ENCODE measurements around the gene ALDOB. TPM values are rescaled to one million over a fixed set of nuclear protein-coding genes. Genes with fewer than 3 reads are reported as not detected.

The ALDOB gene
- polyA plus RNA-seq, 2 of the 4 experiments (the other 2 are of a cell fraction), result not detected

GRCh38 chr9:101460965-101461364 is 25.4 kb upstream of the ALDOB start:
- DNase-seq (ENCODE audit: low read depth in 1 of 2, low spot score in 1 of 2), result no peak
- ATAC-seq, result no peak
- Histone ChIP-seq H3K4me2 (no peak overlapping the region), H3K4me3 (no peak overlapping the region), H3K4me1 (peaks cover 3% of the 10 kb centered on the region; the same call in 1 of the 3 replicates), H3K9me3 (no peaks in the 10 kb centered on the region), H3K27ac (no peak overlapping the region)
- CTCF ChIA-PET, result interaction anchor here (0.8 to 7.3 kb wide), 9 partner anchors 8 to 112 kb away, joined by 3 to 178 read pairs (median 4); partner anchors contain the start of gene RNF20
- no peak for FAIRE-seq
- POLR2A ChIA-PET, result no interaction called here
- 80% methylated on average over 4 of the region's 4 CpGs for WGBS (ENCODE audit: missing lambda C conversion rate)
- TF ChIP-seq SREBF2 (IDR thresholded peaks at IDR 0.05), result no peak
- TF ChIP-seq JUNB (IDR thresholded peaks at IDR 0.05), result no peak
- TF ChIP-seq MAFK (IDR thresholded peaks at IDR 0.05; ENCODE audit: partially characterized antibody), result no peak
- TF ChIP-seq ZC3H11A (IDR thresholded peaks at IDR 0.05), result no peak
- no peak for TF ChIP-seq MYC (IDR thresholded peaks at IDR 0.05; ENCODE audit: borderline replicate concordance, low read length)
- no peak for TF ChIP-seq KDM1A (IDR thresholded peaks at IDR 0.05; ENCODE audit: low read depth)
- no peak for TF ChIP-seq PBX3 (IDR thresholded peaks at IDR 0.05)

DNA sequence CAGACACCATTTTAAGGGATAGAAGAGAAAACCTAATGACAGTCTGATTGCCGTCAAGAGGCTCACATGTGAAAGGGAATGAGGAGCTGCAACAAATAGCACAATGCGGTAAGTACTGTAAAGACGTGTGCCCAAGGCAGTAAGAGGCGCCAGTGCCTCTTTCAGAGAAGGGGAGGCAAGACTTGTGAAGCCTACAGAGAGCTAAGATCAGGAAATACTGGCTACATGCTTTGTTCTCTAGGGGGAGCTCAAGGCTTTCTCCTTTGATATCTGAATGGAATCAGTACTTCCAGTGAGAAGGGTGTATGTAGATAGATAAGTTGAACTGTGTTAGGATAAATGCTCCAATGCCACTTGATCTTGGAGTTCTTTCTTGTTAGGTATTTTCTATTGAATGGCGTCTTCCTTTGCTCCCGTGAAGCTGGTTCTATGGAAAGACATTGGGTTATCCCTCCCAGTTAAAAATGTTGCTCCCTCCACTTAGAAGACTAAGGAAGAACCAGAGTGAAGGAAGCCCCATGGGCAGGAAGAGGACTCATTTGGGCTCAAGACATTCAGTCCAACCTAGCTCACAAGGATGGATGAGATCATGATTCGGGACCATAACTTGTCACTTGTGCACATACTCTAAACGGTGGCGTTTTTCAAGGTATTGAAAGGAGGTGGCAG is 23.5 kb upstream of the ALDOB start:
- H3K4me1 ChIP-seq, result no peaks in the 10 kb centered on the region
- H3K4me3 ChIP-seq, result no peak overlapping the region
- WGBS (ENCODE audit: missing lambda C conversion rate), result 14% methylated on average over 9 of the region's 9 CpGs
- FAIRE-seq, result peak; percentile 32
- peak; percentile 97 to 99 for ATAC-seq
- H3K9me3 ChIP-seq, result no peaks in the 10 kb centered on the region
- peak; percentile 58 to 81 for DNase-seq (ENCODE audit: low read depth in 1 of 2, low spot score in 1 of 2)
- ChIA-PET CTCF (interaction anchor here (0.6 to 7.3 kb wide), 37 partner anchors 9 to 584 kb away, joined by 3 to 178 read pairs (median 4); partner anchors contain the start of gene RNF20), POLR2A (interaction anchor here (0.6 kb wide), 1 partner anchor 74 kb away, joined by 5 read pairs; the partner anchor contains the start of gene RNF20)
- H3K4me2 ChIP-seq, result no peak overlapping the region
- H3K27ac ChIP-seq, result no peak overlapping the region
- TF ChIP-seq HEYL (CRISPR knock-in tag; IDR thresholded peaks at IDR 0.05) (no peak), CBX8 (IDR thresholded peaks at IDR 0.05) (no peak), JUN (IDR thresholded peaks at IDR 0.05) (no peak), ATOH8 (CRISPR knock-in tag; IDR thresholded peaks at IDR 0.05; ENCODE audit: low read depth) (no peak), CHD4 (IDR thresholded peaks at IDR 0.05; ENCODE audit: borderline replicate concordance) (no peak), RCOR1 (IDR thresholded peaks at IDR 0.05; ENCODE audit: low read depth, low read length) (no peak), REST (IDR thresholded peaks at IDR 0.05) (no peak), RFX5 (IDR thresholded peaks at IDR 0.05) (no peak), KDM5A (IDR thresholded peaks at IDR 0.05) (no peak), HOXA7 (CRISPR knock-in tag; IDR thresholded peaks at IDR 0.05) (no peak), RNF2 (IDR thresholded peaks at IDR 0.05; ENCODE audit: borderline replicate concordance, low read depth) (no peak), EHMT2 (IDR thresholded peaks at IDR 0.05; ENCODE audit: low read depth) (no peak), HES2 (IDR thresholded peaks at IDR 0.05) (no peak), MAX (IDR thresholded peaks at IDR 0.05) (no peak), RAD21 (conservative IDR thresholded peaks at IDR 0.05 in 1 of 2, IDR thresholded peaks at IDR 0.05 in 1 of 2) (peak; percentile 78 to 84), SREBF2 (IDR thresholded peaks at IDR 0.05) (no peak), RARB (CRISPR knock-in tag; IDR thresholded peaks at IDR 0.05) (no peak)
- TF ChIP-seq, protein P1, sequence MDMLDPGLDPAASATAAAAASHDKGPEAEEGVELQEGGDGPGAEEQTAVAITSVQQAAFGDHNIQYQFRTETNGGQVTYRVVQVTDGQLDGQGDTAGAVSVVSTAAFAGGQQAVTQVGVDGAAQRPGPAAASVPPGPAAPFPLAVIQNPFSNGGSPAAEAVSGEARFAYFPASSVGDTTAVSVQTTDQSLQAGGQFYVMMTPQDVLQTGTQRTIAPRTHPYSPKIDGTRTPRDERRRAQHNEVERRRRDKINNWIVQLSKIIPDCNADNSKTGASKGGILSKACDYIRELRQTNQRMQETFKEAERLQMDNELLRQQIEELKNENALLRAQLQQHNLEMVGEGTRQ (IDR thresholded peaks at IDR 0.05), result no peak
- TF ChIP-seq, protein P2, sequence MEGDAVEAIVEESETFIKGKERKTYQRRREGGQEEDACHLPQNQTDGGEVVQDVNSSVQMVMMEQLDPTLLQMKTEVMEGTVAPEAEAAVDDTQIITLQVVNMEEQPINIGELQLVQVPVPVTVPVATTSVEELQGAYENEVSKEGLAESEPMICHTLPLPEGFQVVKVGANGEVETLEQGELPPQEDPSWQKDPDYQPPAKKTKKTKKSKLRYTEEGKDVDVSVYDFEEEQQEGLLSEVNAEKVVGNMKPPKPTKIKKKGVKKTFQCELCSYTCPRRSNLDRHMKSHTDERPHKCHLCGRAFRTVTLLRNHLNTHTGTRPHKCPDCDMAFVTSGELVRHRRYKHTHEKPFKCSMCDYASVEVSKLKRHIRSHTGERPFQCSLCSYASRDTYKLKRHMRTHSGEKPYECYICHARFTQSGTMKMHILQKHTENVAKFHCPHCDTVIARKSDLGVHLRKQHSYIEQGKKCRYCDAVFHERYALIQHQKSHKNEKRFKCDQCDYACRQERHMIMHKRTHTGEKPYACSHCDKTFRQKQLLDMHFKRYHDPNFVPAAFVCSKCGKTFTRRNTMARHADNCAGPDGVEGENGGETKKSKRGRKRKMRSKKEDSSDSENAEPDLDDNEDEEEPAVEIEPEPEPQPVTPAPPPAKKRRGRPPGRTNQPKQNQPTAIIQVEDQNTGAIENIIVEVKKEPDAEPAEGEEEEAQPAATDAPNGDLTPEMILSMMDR (IDR thresholded peaks at IDR 0.05), result peak; percentile 81
- TF ChIP-seq, protein P3, sequence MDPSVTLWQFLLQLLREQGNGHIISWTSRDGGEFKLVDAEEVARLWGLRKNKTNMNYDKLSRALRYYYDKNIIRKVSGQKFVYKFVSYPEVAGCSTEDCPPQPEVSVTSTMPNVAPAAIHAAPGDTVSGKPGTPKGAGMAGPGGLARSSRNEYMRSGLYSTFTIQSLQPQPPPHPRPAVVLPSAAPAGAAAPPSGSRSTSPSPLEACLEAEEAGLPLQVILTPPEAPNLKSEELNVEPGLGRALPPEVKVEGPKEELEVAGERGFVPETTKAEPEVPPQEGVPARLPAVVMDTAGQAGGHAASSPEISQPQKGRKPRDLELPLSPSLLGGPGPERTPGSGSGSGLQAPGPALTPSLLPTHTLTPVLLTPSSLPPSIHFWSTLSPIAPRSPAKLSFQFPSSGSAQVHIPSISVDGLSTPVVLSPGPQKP (IDR thresholded peaks at IDR 0.05; ENCODE audit: low read depth, low read length), result no peak

All from A549 (cell line).